IMR-90 (cell line): Measurements from ENCODE around the gene KRT34.

Experiments used
- BHLHE40 ChIP-seq: fragments of 150-350 bp; IDR thresholded peaks from 2 replicates; pipeline ENCODE4 v1.6.1; 2016; ENCODE audit warnings: mild to moderate bottlenecking, low read depth, low read length
- CEBPB ChIP-seq: IDR thresholded peaks from 2 replicates; pipeline ENCODE4 v1.6.1; 2012; ENCODE audit warnings: low read depth, low read length, improper control_type of control experiment
- CHD1 ChIP-seq: IDR thresholded peaks from 2 replicates; pipeline ENCODE4 v1.6.1; 2012; ENCODE audit warnings: low read depth, low read length, improper control_type of control experiment
- FOS ChIP-seq: fragments of 150-350 bp; IDR thresholded peaks from 2 replicates; pipeline ENCODE4 v1.6.1; 2016; ENCODE audit warnings: low read depth, low read length
- MAFK ChIP-seq: IDR thresholded peaks from 2 replicates; pipeline ENCODE4 v1.6.1; 2012; ENCODE audit warnings: low read depth, low read length, improper control_type of control experiment
- MAZ ChIP-seq: IDR thresholded peaks from 2 replicates; pipeline ENCODE4 v1.6.1; 2012; ENCODE audit warnings: low read depth, mild to moderate bottlenecking, low read length, improper control_type of control experiment, moderate library complexity, borderline replicate concordance
- POLR2A ChIP-seq: IDR thresholded peaks from 2 replicates; pipeline ENCODE4 v1.6.1; 2012; ENCODE audit warnings: mild to moderate bottlenecking, low read depth, low read length
- RAD21 ChIP-seq: IDR thresholded peaks from 2 replicates; pipeline ENCODE4 v1.6.1; 2012; ENCODE audit warnings: low read length, improper control_type of control experiment
- RCOR1 ChIP-seq: IDR thresholded peaks from 2 replicates; pipeline ENCODE4 v1.6.1; 2012; ENCODE audit warnings: mild to moderate bottlenecking, low read length, improper control_type of control experiment; ENCODE audit not compliant: insufficient replicate concordance
- RFX5 ChIP-seq: IDR thresholded peaks from 2 replicates; pipeline ENCODE4 v1.8.0; 2012; ENCODE audit warnings: low read depth, mild to moderate bottlenecking, low read length, moderate library complexity
- TF ChIP-seq, protein P1 (sequence below): conservative IDR thresholded peaks from 2 replicates; pipeline ENCODE4 v1.5.1; 2012; ENCODE audit warnings: mild to moderate bottlenecking, low read depth, low read length, improper control_type of control experiment
- TF ChIP-seq, protein P2 (sequence below): fragments of 150-350 bp; IDR thresholded peaks from 2 replicates; pipeline ENCODE4 v1.6.1; 2017; ENCODE audit warnings: mild to moderate bottlenecking, antibody characterized with exemption, low read length, low read depth

DNA sequence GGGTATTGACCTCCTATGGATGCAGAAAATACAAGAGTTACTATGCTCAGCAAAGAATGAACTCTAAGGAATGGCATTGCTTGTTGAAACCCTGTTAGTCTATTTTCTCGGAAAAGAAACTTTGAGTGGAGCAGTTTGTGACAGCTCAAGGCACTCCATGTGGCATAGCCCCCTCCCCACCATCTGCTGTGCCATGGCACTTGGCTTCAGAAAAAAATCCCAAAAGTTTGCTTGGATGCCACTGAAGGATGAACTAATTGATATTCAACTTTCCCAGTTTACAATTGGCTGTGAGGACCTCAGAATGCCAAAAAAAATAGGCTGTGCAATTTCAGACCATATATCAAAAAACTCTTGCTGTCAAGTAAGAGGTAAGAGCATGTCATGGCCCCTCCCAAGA, 13.5 kb upstream of the KRT34 start:
- TF ChIP-seq, protein P1, sequence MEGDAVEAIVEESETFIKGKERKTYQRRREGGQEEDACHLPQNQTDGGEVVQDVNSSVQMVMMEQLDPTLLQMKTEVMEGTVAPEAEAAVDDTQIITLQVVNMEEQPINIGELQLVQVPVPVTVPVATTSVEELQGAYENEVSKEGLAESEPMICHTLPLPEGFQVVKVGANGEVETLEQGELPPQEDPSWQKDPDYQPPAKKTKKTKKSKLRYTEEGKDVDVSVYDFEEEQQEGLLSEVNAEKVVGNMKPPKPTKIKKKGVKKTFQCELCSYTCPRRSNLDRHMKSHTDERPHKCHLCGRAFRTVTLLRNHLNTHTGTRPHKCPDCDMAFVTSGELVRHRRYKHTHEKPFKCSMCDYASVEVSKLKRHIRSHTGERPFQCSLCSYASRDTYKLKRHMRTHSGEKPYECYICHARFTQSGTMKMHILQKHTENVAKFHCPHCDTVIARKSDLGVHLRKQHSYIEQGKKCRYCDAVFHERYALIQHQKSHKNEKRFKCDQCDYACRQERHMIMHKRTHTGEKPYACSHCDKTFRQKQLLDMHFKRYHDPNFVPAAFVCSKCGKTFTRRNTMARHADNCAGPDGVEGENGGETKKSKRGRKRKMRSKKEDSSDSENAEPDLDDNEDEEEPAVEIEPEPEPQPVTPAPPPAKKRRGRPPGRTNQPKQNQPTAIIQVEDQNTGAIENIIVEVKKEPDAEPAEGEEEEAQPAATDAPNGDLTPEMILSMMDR = no peak
- TF ChIP-seq CEBPB (no peak), BHLHE40 (no peak), RFX5 (no peak), POLR2A (no peak), FOS (no peak), RAD21 (no peak), RCOR1 (no peak), MAZ (no peak), CHD1 (no peak), MAFK (no peak)
- TF ChIP-seq, protein P2, sequence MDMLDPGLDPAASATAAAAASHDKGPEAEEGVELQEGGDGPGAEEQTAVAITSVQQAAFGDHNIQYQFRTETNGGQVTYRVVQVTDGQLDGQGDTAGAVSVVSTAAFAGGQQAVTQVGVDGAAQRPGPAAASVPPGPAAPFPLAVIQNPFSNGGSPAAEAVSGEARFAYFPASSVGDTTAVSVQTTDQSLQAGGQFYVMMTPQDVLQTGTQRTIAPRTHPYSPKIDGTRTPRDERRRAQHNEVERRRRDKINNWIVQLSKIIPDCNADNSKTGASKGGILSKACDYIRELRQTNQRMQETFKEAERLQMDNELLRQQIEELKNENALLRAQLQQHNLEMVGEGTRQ = no peak
